Measurements from ENCODE around the gene ADAM12. TPM values are rescaled to one million over a fixed set of nuclear protein-coding genes. Genes with fewer than 3 reads are reported as not detected.

The ADAM12 gene
- total RNA-seq, 2 donors from 2014 or later: 0.46 TPM; not detected in 1

DNA sequence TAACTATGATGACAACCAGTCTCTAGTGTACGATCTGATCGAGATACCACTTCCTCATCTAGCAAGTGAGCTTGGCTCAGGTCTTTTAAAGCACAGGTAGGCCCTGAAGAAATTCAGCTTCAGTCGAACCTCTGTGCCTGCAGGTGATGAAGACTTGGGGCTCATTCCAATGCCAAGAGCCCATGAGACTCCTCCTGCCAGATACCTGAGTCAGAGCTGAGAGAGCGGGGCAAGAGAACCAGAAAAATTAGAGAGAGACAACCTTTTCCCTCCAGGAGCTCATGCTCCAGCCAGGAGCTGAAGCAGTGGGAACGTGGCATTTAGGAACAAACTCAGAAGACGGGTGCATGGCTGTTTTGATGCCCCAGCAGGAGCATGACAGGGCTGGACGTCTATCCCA lies 259.3 kb downstream of the ADAM12 start:
- 91 to 95% methylated on average over 6 to 7 of the region's 7 CpGs for WGBS, 2 experiments (ENCODE audit: insufficient coverage in 1 of 2, insufficient read length in 1 of 2)
- TF ChIP-seq, protein P1, sequence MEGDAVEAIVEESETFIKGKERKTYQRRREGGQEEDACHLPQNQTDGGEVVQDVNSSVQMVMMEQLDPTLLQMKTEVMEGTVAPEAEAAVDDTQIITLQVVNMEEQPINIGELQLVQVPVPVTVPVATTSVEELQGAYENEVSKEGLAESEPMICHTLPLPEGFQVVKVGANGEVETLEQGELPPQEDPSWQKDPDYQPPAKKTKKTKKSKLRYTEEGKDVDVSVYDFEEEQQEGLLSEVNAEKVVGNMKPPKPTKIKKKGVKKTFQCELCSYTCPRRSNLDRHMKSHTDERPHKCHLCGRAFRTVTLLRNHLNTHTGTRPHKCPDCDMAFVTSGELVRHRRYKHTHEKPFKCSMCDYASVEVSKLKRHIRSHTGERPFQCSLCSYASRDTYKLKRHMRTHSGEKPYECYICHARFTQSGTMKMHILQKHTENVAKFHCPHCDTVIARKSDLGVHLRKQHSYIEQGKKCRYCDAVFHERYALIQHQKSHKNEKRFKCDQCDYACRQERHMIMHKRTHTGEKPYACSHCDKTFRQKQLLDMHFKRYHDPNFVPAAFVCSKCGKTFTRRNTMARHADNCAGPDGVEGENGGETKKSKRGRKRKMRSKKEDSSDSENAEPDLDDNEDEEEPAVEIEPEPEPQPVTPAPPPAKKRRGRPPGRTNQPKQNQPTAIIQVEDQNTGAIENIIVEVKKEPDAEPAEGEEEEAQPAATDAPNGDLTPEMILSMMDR (conservative IDR thresholded peaks at IDR 0.05): no peak
- Mint-ChIP-seq H3K4me1 (no peaks in the 10 kb centered on the region), H3K27ac (no peak overlapping the region), H3K36me3 (ENCODE audit: low read depth) (no peaks in the 10 kb centered on the region), H3K9me3 (no peaks in the 10 kb centered on the region), H3K4me3 (no peak overlapping the region), H3K27me3 (ENCODE audit: insufficient read depth) (peaks cover 6% of the 10 kb centered on the region)
- Histone ChIP-seq H3K27me3 (ENCODE audit: control insufficient read depth, insufficient read depth, low read length, poor library complexity, severe bottlenecking) (no peaks in the 10 kb centered on the region), H3K9ac (ENCODE audit: extremely low read depth, low read length, poor library complexity, severe bottlenecking) (no peak overlapping the region), H3K27ac (ENCODE audit: low read depth, low read length) (no peak overlapping the region), H3K4me3 (ENCODE audit: low read length) (no peak overlapping the region), H3K9me3 (ENCODE audit: control insufficient read depth, low read length) (no peaks in the 10 kb centered on the region), H3K4me1 (ENCODE audit: control insufficient read depth, insufficient read depth, low read length) (no peaks in the 10 kb centered on the region), H3K36me3 (ENCODE audit: control insufficient read depth, insufficient read depth, low read length) (no peaks in the 10 kb centered on the region)
- DNase-seq: no peak

DNA sequence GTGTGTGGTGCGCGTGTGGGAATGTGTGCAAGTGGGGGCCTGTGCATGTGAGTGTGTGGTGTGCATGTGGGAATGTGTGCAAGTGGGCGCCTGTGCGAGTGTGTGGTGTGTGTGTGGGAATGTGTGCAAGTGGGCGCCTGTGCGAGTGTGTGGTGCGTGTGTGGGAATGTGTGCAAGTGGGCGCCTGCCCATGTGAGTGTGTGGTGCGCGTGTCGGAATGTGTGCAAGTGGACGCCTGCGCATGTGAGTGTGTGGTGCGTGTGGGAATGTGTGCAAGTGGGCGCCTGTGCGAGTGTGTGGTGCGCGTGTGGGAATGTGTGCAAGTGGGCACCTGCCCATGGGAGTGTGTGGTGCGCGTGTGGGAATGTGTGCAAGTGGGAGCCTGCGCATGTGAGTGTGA lies 259.7 kb downstream of the ADAM12 start:
- TF ChIP-seq, protein P1 (conservative IDR thresholded peaks at IDR 0.05): no peak
- Mint-ChIP-seq H3K4me1 (no peaks in the 10 kb centered on the region), H3K36me3 (ENCODE audit: low read depth) (no peaks in the 10 kb centered on the region), H3K27ac (no peak overlapping the region), H3K27me3 (ENCODE audit: insufficient read depth) (peaks cover 5% of the 10 kb centered on the region), H3K9me3 (no peaks in the 10 kb centered on the region), H3K4me3 (no peak overlapping the region)
- Histone ChIP-seq H3K4me3 (ENCODE audit: low read length) (no peak overlapping the region), H3K4me1 (ENCODE audit: control insufficient read depth, insufficient read depth, low read length) (no peaks in the 10 kb centered on the region), H3K27me3 (ENCODE audit: control insufficient read depth, insufficient read depth, low read length, poor library complexity, severe bottlenecking) (no peaks in the 10 kb centered on the region), H3K9me3 (ENCODE audit: control insufficient read depth, low read length) (no peaks in the 10 kb centered on the region), H3K9ac (ENCODE audit: extremely low read depth, low read length, poor library complexity, severe bottlenecking) (no peak overlapping the region), H3K27ac (ENCODE audit: low read depth, low read length) (no peak overlapping the region), H3K36me3 (ENCODE audit: control insufficient read depth, insufficient read depth, low read length) (no peaks in the 10 kb centered on the region)
- DNase-seq: no peak
- 94 to 98% methylated on average over 15 to 21 of the region's 21 CpGs for WGBS, 2 experiments (ENCODE audit: insufficient coverage in 1 of 2, insufficient read length in 1 of 2)

- H3K36me3 Mint-ChIP-seq (ENCODE audit: low read depth): no peaks in the 10 kb centered on the region
- TF ChIP-seq, protein P1 (conservative IDR thresholded peaks at IDR 0.05): no peak
- no peak overlapping the region for H3K27ac Mint-ChIP-seq
- no peaks in the 10 kb centered on the region for H3K9me3 Mint-ChIP-seq
- Histone ChIP-seq H3K4me1 (ENCODE audit: control insufficient read depth, insufficient read depth, low read length) (no peaks in the 10 kb centered on the region), H3K9ac (ENCODE audit: extremely low read depth, low read length, poor library complexity, severe bottlenecking) (no peak overlapping the region), H3K36me3 (ENCODE audit: control insufficient read depth, insufficient read depth, low read length) (no peaks in the 10 kb centered on the region), H3K27ac (ENCODE audit: low read depth, low read length) (no peak overlapping the region), H3K4me3 (ENCODE audit: low read length) (no peak overlapping the region), H3K27me3 (ENCODE audit: control insufficient read depth, insufficient read depth, low read length, poor library complexity, severe bottlenecking) (no peaks in the 10 kb centered on the region), H3K9me3 (ENCODE audit: control insufficient read depth, low read length) (no peaks in the 10 kb centered on the region)
- peaks cover 3% of the 10 kb centered on the region for H3K27me3 Mint-ChIP-seq (ENCODE audit: insufficient read depth)
- 87 to 90% methylated on average over 4 to 7 of the region's 7 CpGs for WGBS, 2 experiments (ENCODE audit: insufficient coverage in 1 of 2, insufficient read length in 1 of 2)
- H3K4me1 Mint-ChIP-seq: no peaks in the 10 kb centered on the region
- DNase-seq: no peak
- no peak overlapping the region for H3K4me3 Mint-ChIP-seq
Measured at GRCh38 chr10:126127481-126128029, 260.7 kb downstream of the ADAM12 start.

Measured in endodermal cell (in vitro differentiated cells).